Body of pancreas (tissue), 4 donors: ENCODE measurements around the gene RNFT2.

ENCODE experiments used
- CTCF ChIP-seq, 7 experiments: fragments of 450-650 bp in 4 of 7; fragments of 200-600 bp in 3 of 7; sonication (generic) in 3 of 7; IDR thresholded peaks; one replicate each; pipeline ENCODE4 v1.5.1; 2016 to 2019; ENCODE audit warnings: antibody characterized with exemption in 7 of 7
- POLR2A ChIP-seq, 3 donors: fragments of 450-650 bp; IDR thresholded peaks; one replicate each; pipeline ENCODE4 v1.6.1; 2016; ENCODE audit warnings: antibody characterized with exemption in 3 of 3, mild to moderate bottlenecking in 2 of 3

DNA sequence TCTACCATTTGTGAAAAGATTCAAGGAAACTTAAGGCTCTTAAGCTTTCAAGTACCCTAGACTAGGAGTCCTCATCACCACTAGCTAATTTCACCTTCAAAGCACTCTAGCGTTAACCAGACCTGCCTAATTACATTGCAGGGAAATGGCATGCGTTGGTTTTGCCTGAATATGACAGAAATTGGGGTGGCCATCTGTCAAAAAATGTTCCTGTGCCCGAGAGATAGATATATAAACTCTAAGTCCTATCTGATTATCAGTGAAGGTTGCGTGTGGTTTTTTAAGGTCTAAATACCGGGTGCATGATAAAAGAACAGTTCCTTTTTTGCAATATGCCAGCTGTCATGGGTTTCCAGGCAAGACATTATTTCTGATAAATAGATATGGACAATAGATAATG is 48.6 kb upstream of the RNFT2 start:
- TF ChIP-seq CTCF (IDR thresholded peaks at IDR 0.05), result no peak
- TF ChIP-seq POLR2A (IDR thresholded peaks at IDR 0.05), result no peak
